B cell (primary cell): ENCODE measurements around the gene HDAC11.

ENCODE experiments used
- EZH2 ChIP-seq: IDR thresholded peaks from 2 replicates; pipeline ENCODE4 v1.6.1; 2012; ENCODE audit warnings: borderline replicate concordance, low read depth, mild to moderate bottlenecking, moderate library complexity, low read length; ENCODE audit not compliant: insufficient read depth, poor library complexity, severe bottlenecking
- TF ChIP-seq, protein P1 (sequence below): fragments of 200-600 bp; IDR thresholded peaks from one replicate; pipeline ENCODE4 v1.8.0; 2022; ENCODE audit warnings: antibody characterized with exemption, mild to moderate bottlenecking

DNA sequence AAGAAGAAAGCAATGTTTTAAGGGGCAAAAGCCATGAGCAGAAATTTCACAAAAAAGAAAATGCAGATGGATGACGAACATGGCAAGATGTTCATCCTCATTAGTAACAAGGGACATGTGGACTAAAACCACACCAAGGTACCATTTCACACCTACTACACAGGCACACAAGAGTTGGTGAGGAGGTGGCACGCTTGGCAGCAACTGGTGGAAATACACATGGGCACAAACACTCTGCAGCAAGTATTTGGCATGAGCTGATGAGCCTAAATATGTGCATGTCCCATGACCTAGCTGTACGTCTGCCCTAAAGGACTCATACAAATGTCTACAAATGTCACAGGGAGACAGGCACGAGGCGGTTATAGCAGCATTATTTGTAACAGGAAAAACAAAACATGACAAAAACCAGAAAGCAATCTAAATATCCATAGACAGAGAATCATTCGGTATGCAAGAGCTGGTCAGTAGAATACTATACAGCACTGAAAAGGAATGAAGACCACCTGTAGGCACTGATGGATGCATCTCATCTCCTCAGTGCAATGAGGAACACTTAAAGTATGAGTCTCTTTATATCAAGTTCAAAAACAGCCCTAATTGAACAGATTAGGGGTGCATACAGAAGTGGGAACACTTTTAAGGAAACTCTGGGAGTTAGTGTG is 57.3 kb downstream of the HDAC11 start:
- TF ChIP-seq, protein P1, sequence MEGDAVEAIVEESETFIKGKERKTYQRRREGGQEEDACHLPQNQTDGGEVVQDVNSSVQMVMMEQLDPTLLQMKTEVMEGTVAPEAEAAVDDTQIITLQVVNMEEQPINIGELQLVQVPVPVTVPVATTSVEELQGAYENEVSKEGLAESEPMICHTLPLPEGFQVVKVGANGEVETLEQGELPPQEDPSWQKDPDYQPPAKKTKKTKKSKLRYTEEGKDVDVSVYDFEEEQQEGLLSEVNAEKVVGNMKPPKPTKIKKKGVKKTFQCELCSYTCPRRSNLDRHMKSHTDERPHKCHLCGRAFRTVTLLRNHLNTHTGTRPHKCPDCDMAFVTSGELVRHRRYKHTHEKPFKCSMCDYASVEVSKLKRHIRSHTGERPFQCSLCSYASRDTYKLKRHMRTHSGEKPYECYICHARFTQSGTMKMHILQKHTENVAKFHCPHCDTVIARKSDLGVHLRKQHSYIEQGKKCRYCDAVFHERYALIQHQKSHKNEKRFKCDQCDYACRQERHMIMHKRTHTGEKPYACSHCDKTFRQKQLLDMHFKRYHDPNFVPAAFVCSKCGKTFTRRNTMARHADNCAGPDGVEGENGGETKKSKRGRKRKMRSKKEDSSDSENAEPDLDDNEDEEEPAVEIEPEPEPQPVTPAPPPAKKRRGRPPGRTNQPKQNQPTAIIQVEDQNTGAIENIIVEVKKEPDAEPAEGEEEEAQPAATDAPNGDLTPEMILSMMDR = no peak
- no peak for TF ChIP-seq EZH2
